ENCODE data around the gene COMT. TPM values are rescaled to one million over a fixed set of nuclear protein-coding genes. Genes with fewer than 3 reads are reported as not detected.
"Not testable (repeated sequence)": the region's sequence is repeated elsewhere in the genome, so short reads cannot be mapped to it uniquely, and the experiment has no call there.

COMT gene
- total RNA-seq, 2 experiments from 2014 or later, result 92.6 to 95.3 TPM

DNA sequence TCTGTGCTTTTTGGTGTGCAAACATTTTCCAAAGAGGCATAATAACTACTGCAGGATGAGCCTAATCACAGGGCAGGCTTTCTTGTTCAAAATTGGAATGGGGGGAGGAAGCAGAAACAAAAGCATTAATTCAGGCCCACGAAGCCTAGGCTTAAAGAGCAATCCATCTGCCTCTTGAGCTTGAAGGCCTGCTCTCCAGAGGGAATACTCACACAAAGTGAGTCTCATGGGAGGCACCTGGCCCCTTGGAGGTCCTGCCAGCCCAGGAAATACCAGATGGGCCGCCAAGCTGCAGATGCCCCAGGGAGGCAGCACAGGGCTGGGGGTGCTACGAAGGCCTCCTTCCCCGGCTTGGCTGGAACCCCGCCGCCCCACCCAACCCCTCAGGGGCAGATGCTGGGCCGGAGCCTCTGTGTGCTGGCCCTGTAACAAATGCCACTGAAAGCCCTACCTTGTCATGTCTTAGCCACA lies 39.3 kb upstream of the COMT start:
- Mint-ChIP-seq H3K27me3 (no peaks in the 10 kb centered on the region), H3K36me3 (no peaks in the 10 kb centered on the region), H3K9me3 (ENCODE audit: low read depth) (no peaks in the 10 kb centered on the region), H3K27ac (no peak overlapping the region), H3K4me3 (no peak overlapping the region), H3K4me1 (no peaks in the 10 kb centered on the region)
- DNase-seq, result no peak
- no peak for ATAC-seq
- CTCF ChIA-PET, result interaction anchor here (2.1 to 6.2 kb wide), 2 partner anchors 8 to 172 kb away, joined by 9 to 35 read pairs; no protein-coding TSS in a partner anchor

DNA sequence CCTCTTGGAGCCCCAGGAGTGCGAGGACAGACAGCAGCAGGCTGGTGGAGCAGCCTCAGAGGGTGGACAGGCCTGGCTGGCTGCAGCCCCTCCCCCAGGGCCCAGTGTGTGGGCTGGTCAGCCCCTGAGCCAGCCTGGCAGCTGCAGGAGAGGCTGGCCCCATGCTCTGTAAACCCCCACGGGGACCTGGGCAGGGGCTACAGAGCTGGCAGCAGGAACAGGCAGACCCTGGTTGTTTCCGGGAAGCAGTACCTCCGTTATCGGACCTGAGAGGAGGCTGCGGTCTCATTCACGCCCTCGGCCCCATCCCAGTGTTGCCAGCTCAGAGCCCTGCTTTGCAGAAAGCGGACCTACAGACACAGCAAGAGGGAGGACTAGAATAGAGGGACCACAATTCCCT lies 38.5 kb upstream of the COMT start:
- no peaks in the 10 kb centered on the region for H3K4me1 Mint-ChIP-seq
- DNase-seq (no peak), ATAC-seq (no peak)
- CTCF ChIA-PET, result interaction anchor here (6.2 kb wide), 1 partner anchor 172 kb away, joined by 35 read pairs; no protein-coding TSS in a partner anchor
- H3K4me3 Mint-ChIP-seq, result no peak overlapping the region
- no peaks in the 10 kb centered on the region for H3K36me3 Mint-ChIP-seq
- H3K27ac Mint-ChIP-seq, result no peak overlapping the region
- H3K27me3 Mint-ChIP-seq, result no peaks in the 10 kb centered on the region
- H3K9me3 Mint-ChIP-seq (ENCODE audit: low read depth), result no peaks in the 10 kb centered on the region

DNA sequence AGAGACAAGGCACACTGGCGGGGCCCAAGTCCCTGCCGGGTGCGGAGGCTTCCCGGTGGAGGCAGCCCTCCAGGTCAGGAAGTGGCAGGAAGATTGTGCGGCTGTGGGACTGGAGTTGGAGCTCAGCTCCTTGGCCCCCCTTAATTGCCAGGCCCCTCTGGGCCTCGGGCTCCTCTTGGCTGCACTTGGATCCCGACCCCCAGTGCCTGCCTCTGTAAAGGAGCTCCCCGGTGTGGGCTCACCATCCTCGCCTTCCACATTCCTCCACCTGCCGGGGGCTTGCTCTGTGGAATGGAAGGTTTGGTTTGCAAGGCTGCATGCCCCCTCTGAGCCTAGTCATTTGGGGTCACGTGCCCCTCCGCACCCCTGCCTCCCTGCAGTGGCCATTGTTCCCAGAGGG lies 38.1 kb upstream of the COMT start:
- CTCF ChIA-PET, result interaction anchor here (6.2 kb wide), 1 partner anchor 173 kb away, joined by 35 read pairs; no protein-coding TSS in a partner anchor
- DNase-seq, result no peak
- no peaks in the 10 kb centered on the region for H3K27me3 Mint-ChIP-seq
- no peak overlapping the region for H3K27ac Mint-ChIP-seq
- H3K36me3 Mint-ChIP-seq, result no peaks in the 10 kb centered on the region
- H3K9me3 Mint-ChIP-seq (ENCODE audit: low read depth), result no peaks in the 10 kb centered on the region
- ATAC-seq, result no peak
- no peaks in the 10 kb centered on the region for H3K4me1 Mint-ChIP-seq
- no peak overlapping the region for H3K4me3 Mint-ChIP-seq

DNA sequence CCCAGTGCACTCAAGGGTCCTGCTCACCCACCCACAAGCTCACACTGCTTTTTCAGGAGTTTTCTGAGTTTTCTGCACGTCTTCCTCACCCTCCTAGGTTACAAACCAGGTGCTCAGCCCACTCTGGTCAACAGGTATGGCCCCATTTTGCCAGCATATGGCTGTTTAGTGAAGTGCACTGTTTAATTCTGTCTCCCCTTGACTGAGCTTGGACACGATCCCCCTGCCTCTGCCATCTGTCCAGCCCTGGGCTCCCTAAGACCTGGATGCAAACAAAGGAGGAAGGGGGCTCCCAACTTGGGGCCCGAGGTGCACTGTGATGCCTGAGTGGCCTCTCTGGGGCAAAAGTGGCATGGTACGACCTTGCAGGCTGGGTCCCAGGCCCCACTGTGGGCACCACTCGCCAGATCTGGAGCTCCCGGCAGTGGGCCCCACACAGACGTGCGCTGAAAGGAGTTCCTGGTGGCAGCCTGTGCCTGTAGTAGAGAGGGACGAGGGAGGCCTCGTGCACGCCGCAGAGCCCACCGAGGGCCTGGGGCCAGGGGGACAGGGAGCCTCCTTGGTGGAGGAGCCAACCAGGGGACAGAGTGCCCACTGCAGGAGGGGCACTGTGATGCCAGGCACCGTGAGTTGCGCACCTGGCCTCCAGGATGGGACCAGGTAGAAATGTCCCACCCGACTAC lies 37.3 kb upstream of the COMT start:
- CTCF ChIA-PET, result interaction anchor here (6.2 kb wide), 1 partner anchor 174 kb away, joined by 35 read pairs; no protein-coding TSS in a partner anchor
- ATAC-seq, result no peak
- Mint-ChIP-seq H3K27ac (no peak overlapping the region), H3K27me3 (no peaks in the 10 kb centered on the region), H3K4me3 (no peak overlapping the region), H3K36me3 (no peaks in the 10 kb centered on the region), H3K9me3 (ENCODE audit: low read depth) (no peaks in the 10 kb centered on the region), H3K4me1 (no peaks in the 10 kb centered on the region)
- no peak for DNase-seq

DNA sequence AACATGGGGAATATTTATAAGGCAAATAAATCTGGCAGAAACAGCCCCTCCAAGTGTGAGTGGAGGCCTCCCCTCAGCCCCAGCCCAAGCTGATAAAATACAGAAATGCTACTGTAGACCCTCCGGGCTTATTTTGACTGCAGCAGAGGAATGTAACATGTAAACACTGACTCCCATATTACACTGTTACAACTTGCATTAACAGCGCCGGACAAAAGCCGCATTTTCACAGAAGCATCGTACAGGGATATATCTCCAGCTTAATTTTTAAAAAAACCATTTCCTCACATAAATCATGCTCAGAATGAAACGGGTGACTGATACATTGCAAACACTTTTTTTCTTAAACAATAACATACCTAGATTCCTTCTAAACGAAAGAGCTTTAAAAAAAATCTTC lies 36.6 kb upstream of the COMT start:
- ATAC-seq (no peak), DNase-seq (no peak)
- Mint-ChIP-seq H3K9me3 (ENCODE audit: low read depth) (no peaks in the 10 kb centered on the region), H3K36me3 (no peaks in the 10 kb centered on the region), H3K4me3 (no peak overlapping the region), H3K4me1 (peaks cover 2% of the 10 kb centered on the region), H3K27me3 (no peaks in the 10 kb centered on the region), H3K27ac (no peak overlapping the region)
- CTCF ChIA-PET, result interaction anchor here (6.2 kb wide), 1 partner anchor 174 kb away, joined by 35 read pairs; no protein-coding TSS in a partner anchor

DNA sequence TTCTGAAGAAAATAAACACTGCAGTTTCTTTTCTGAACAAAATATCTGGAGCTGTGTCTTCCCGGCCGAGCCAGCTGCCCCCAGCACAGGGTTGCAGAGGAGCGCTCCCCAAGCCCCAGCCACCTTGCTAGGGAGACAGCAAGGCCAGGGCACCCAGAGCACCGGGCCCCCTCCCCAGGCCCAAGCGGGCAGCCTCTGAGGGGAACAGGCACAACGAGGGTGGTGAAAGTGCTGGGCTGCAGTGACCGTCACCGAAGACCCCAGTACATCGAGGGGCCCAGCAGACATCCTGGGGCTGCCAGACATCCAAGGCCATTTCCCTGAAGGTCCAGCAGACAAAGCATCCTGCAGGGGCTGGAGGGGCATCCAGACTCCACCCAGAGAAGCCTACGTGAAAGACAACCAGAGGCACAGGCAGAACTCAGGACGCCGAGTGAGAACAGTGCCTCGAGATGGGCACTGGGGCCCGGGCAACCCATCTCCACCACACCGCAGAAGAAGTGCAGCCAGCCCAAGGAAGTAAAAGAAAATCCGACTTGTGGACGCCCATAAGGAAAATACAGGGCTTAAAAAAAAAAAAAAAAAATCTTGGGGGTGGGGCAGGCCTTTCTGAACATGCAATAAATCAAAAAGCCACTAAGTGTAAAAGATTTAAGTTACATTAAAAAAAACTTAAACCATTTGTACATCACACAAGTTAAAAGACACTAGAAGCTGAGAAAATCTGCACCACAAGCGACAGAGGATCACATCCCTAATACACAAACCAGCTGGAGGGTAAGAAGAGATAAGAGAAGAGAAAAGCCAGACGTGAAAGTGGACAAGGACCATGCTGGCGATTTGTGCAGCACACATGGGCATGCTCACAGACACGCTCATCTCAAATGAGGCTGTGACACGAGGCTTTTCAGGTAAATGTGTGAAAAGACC lies 36.0 kb upstream of the COMT start:
- peaks cover 3% of the 10 kb centered on the region for H3K4me1 Mint-ChIP-seq
- H3K36me3 Mint-ChIP-seq, result no peaks in the 10 kb centered on the region
- no peaks in the 10 kb centered on the region for H3K9me3 Mint-ChIP-seq (ENCODE audit: low read depth)
- DNase-seq (no peak), ATAC-seq (no peak)
- no peak overlapping the region for H3K27ac Mint-ChIP-seq
- no peaks in the 10 kb centered on the region for H3K27me3 Mint-ChIP-seq
- CTCF ChIA-PET, result interaction anchor here (0.7 to 6.2 kb wide), 3 partner anchors 107 to 358 kb away, joined by 3 to 35 read pairs (median 3); no protein-coding TSS in a partner anchor
- H3K4me3 Mint-ChIP-seq, result no peak overlapping the region

DNA sequence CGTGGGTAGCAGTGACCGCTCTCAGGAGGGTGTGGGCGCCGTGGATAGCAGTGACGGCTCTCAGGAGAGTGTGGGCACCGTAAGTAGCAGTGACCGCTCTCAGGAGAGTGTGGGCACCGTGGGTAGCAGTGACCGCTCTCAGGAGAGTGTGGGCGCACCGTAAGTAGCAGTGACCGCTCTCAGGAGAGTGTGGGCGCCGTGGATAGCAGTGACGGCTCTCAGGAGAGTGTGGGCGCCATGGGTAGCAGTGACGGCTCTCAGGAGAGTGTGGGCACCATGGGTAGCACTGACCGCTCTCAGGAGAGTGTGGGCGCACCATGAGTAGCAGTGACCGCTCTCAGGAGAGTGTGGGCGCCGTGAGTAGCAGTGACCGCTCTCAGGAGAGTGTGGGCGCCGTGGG lies 34.7 kb upstream of the COMT start:
- CTCF ChIA-PET; H3K4me1 Mint-ChIP-seq; DNase-seq; ATAC-seq; H3K4me3 Mint-ChIP-seq; H3K27ac Mint-ChIP-seq; H3K9me3 Mint-ChIP-seq (ENCODE audit: low read depth); H3K36me3 Mint-ChIP-seq; H3K27me3 Mint-ChIP-seq: not testable (repeated sequence)

DNA sequence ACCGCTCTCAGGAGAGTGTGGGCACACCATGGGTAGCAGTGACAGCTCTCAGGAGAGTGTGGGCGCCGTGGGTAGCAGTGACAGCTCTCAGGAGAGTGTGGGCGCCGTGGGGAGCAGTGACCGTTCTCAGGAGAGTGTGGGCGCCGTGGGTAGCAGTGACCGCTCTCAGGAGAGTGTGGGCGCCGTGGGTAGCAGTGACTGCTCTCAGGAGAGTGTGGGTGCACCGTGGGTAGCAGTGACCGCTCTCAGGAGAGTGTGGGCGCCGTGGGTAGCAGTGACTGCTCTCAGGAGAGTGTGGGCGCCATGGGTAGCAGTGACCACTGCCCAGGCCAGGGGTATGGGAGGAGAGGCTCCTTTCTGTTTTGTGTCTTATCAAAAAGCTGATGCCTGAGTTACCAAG lies 33.7 kb upstream of the COMT start:
- H3K36me3 Mint-ChIP-seq; H3K27ac Mint-ChIP-seq; H3K4me3 Mint-ChIP-seq; H3K9me3 Mint-ChIP-seq (ENCODE audit: low read depth); CTCF ChIA-PET; H3K27me3 Mint-ChIP-seq; DNase-seq; ATAC-seq; H3K4me1 Mint-ChIP-seq: not testable (repeated sequence)

DNA sequence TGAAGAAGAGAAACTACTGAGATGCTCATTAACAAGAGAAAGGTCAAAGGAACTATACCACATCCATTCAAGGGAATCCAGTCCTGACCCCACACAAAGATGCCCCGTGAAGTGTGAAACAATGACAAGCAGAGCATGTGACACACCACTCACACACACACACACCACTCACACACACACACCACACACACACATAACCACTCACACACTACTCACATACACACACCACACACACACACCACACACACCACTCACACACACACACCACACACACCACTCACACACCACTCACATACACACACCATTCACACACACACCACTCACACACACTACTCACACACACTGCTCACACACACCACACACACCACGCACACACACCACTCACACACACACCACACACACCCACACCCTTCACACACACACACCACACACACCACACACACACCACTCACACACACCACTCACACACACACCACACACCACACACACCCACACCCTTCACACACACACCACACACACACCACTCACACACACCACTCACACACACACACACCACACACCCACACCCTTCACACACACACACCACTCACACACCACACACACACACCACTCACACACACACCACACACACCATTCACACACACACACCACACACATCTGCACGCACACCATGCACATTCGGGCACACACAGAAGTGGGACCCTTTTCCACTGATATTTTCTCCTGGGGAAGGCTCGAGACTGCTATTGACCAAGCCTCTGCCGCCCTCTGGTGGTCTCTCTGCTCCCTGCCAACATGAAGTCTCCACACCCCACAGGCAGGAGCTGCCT lies 32.0 kb upstream of the COMT start:
- Mint-ChIP-seq H3K36me3 (peaks cover 10% of the 10 kb centered on the region), H3K4me1 (peaks cover 3% of the 10 kb centered on the region), H3K9me3 (ENCODE audit: low read depth) (no peaks in the 10 kb centered on the region), H3K27me3 (no peaks in the 10 kb centered on the region), H3K27ac (peak overlapping the region; percentile 12), H3K4me3 (no peak overlapping the region)
- peak; percentile 95 for ATAC-seq
- CTCF ChIA-PET, result interaction anchor here (0.6 to 4.9 kb wide), 39 partner anchors 8 to 538 kb away, joined by 3 to 106 read pairs (median 4); partner anchors contain the start of genes COMT, GNB1L, GP1BB and RTL10
- peak; percentile 88 for DNase-seq

DNA sequence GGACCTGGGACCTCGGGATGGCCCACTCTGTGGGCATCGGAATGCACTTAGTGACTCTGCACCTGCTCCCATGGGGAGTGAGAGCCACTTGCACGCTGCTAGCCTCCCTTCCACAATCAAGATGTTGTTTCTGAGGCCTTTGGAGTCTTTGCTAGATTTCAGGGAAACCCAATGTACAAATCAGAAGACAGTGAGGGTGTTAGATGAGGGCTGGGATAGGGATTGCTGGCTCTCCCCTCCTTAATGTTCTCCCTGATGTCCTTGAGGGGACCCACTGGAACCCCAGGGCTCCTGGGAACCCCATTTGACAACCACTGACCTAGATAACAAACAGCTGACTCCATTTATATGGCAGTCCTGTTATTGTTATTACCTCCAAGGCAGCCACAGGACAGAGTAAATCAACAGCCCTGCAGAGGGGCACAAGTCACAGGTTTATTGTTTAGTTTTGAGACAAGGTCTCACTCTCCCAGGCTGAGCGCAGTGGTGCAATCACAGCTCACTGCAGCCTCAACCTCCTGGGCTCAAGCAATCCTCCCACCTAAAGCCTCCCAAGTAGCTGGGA lies 31.3 kb upstream of the COMT start:
- H3K4me3 Mint-ChIP-seq, result no peak overlapping the region
- no peaks in the 10 kb centered on the region for H3K9me3 Mint-ChIP-seq (ENCODE audit: low read depth)
- peak overlapping the region; percentile 12 for H3K27ac Mint-ChIP-seq
- H3K36me3 Mint-ChIP-seq, result peaks cover 13% of the 10 kb centered on the region
- CTCF ChIA-PET, result interaction anchor here (0.6 to 4.9 kb wide), 39 partner anchors 9 to 538 kb away, joined by 3 to 106 read pairs (median 4); partner anchors contain the start of genes COMT, GNB1L, GP1BB and RTL10
- no peak for ATAC-seq
- no peak for DNase-seq
- H3K27me3 Mint-ChIP-seq, result no peaks in the 10 kb centered on the region
- H3K4me1 Mint-ChIP-seq, result peaks cover 3% of the 10 kb centered on the region

DNA sequence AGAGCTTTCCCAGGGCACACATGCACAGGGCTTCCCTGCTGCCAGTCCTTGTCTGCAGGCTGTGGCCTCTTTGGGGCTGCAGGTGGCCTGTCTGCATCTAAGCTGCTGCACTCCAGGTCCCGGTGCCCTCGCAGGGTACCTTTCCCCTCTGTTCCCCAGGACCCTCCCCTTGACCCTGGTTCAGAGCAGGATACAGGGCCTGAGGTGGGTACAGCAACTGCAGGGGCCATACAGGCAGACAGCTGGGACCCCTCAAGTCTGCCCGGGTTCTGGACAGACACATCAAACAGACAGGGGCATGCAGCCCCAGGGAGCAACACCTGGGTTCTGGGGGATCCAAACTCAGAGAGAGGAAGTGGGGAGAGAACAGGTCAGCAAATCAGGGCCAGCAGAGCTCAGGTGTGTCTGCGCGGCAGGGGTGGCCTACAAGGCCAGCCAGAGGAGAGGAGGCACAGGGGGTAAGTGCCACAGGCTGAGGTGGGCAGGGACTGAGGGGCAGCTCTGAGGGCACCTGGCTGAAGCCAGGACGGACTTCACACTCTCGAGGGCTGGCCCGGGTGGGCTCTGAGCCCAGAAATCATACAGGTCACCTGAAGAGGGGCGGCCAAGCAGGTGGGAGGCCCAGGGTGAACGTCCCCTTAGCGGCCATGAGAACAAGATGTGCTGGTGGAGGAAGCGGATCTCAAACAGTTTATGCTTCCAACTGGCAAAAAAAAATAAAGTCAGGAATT lies 29.9 kb upstream of the COMT start:
- Mint-ChIP-seq H3K27ac (no peak overlapping the region), H3K36me3 (peaks cover 13% of the 10 kb centered on the region), H3K4me3 (no peak overlapping the region), H3K9me3 (ENCODE audit: low read depth) (no peaks in the 10 kb centered on the region), H3K27me3 (no peaks in the 10 kb centered on the region), H3K4me1 (peaks cover 3% of the 10 kb centered on the region)
- CTCF ChIA-PET, result interaction anchor here (0.8 to 4.9 kb wide), 4 partner anchors 26 to 181 kb away, joined by 3 to 106 read pairs (median 15); no protein-coding TSS in a partner anchor
- DNase-seq (no peak), ATAC-seq (no peak)

Measured in activated CD8-positive, alpha-beta memory T cell treated with anti-CD3 and anti-CD28 coated beads, Interleukin-2, amount 10 ng/mL, durations not matched to agents 7 days and 5 days (primary cell).